Uterus (tissue), 4 donors: ENCODE data around the gene FMO3. TPM values are rescaled to one million over a fixed set of nuclear protein-coding genes. Genes with fewer than 3 reads are reported as not detected.

Experiments used
- DNase-seq, 2 donors: peaks; one replicate each; pipeline ENCODE4 v3.0.0-alpha.2; 2019 to 2020
- H3K27ac ChIP-seq, 2 donors: fragments of 200-600 bp; sonication (generic); 1 replicate in 1 of 2; 2 replicates in 1 of 2; pipeline ENCODE4 v1.5.1; 2016 to 2018
- H3K27me3 ChIP-seq, 2 donors: fragments of 200-600 bp; sonication (generic); one replicate each; pipeline ENCODE4 v1.5.1; 2018 to 2019; ENCODE audit warnings: control low read depth in 1 of 2
- H3K36me3 ChIP-seq, 2 donors: fragments of 200-600 bp; sonication (generic); one replicate each; pipeline ENCODE4 v1.5.1; 2019; ENCODE audit warnings: control low read depth in 1 of 2
- H3K4me1 ChIP-seq, 2 donors: fragments of 200-600 bp; sonication (generic); one replicate each; pipeline ENCODE4 v1.5.1; 2018 to 2019; ENCODE audit warnings: control low read depth in 1 of 2
- H3K4me3 ChIP-seq, 2 donors: fragments of 200-600 bp; sonication (generic); 1 replicate in 1 of 2; 2 replicates in 1 of 2; pipeline ENCODE4 v1.5.1; 2018 to 2019; ENCODE audit warnings: mild to moderate bottlenecking in 1 of 2
- H3K9me3 ChIP-seq, 2 donors: fragments of 200-600 bp; sonication (generic); one replicate each; pipeline ENCODE4 v1.5.1; 2019; ENCODE audit warnings: control low read depth in 1 of 2
- POLR2A ChIP-seq, 2 donors: fragments of 450-650 bp; IDR thresholded peaks; one replicate each; pipeline ENCODE4 v1.6.1; 2016; ENCODE audit warnings: antibody characterized with exemption in 2 of 2, mild to moderate bottlenecking in 1 of 2, moderate library complexity in 1 of 2
- intact Hi-C: fragments of 100-400 bp; cut with DNase I; formaldehyde crosslinking; loops from one replicate; pipeline ENCODE4 v1.15.1; 2023; ENCODE audit warnings: low total_unique reads
- total RNA-seq, 4 donors: library from RNA; depleted of rRNA in 3 of 4; stranded (reverse); fragments of >200 nt in 3 of 4; gene quantifications; one replicate each; pipeline versions ENCODE4 v1.1.0 to v1.2.4, GENCODE V29; 2014 to 2023
- TF ChIP-seq, protein P1 (sequence below), 4 experiments: fragments of 200-600 bp in 2 of 4; fragments of 450-650 bp in 2 of 4; sonication (generic) in 2 of 4; IDR thresholded peaks; one replicate each; pipeline ENCODE4 v1.5.1; 2016 to 2019; ENCODE audit warnings: antibody characterized with exemption in 4 of 4, mild to moderate bottlenecking in 2 of 4, moderate library complexity in 1 of 4
- donor health status: DM: yes; HTN: yes; CAD: no.

The FMO3 gene
- total RNA-seq, 4 donors from 2014 or later: 0.14 to 30.9 (median 1.1) TPM

DNA sequence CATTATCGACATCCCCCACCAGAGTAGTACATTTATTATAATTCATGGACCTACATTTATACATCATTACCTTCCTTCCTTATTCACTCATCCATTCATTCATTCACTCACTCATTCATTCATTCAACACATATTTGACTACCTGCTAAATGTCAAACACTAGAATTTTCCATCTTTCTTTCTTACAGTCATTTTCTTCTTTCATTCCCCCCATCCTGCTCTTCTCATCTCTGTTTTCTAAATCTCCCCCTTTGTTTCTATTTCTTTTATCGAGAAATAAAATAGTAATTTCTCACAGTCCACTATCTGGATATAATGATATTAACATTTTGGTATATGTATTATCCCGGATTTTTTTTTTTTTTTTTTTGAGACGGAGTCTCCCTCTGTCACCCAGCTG lies 27.8 kb upstream of the FMO3 start:
- H3K27ac ChIP-seq: no peak overlapping the region
- no peaks in the 10 kb centered on the region for H3K36me3 ChIP-seq
- no peaks in the 10 kb centered on the region for H3K9me3 ChIP-seq
- intact Hi-C loops: no loop called here
- H3K4me3 ChIP-seq: no peak overlapping the region
- DNase-seq: no peak
- no peaks in the 10 kb centered on the region for H3K27me3 ChIP-seq
- TF ChIP-seq, protein P1, sequence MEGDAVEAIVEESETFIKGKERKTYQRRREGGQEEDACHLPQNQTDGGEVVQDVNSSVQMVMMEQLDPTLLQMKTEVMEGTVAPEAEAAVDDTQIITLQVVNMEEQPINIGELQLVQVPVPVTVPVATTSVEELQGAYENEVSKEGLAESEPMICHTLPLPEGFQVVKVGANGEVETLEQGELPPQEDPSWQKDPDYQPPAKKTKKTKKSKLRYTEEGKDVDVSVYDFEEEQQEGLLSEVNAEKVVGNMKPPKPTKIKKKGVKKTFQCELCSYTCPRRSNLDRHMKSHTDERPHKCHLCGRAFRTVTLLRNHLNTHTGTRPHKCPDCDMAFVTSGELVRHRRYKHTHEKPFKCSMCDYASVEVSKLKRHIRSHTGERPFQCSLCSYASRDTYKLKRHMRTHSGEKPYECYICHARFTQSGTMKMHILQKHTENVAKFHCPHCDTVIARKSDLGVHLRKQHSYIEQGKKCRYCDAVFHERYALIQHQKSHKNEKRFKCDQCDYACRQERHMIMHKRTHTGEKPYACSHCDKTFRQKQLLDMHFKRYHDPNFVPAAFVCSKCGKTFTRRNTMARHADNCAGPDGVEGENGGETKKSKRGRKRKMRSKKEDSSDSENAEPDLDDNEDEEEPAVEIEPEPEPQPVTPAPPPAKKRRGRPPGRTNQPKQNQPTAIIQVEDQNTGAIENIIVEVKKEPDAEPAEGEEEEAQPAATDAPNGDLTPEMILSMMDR (IDR thresholded peaks at IDR 0.05): no peak
- no peak for TF ChIP-seq POLR2A (IDR thresholded peaks at IDR 0.05)
- H3K4me1 ChIP-seq: no peaks in the 10 kb centered on the region

- no peak overlapping the region for H3K4me3 ChIP-seq
- no peaks in the 10 kb centered on the region for H3K36me3 ChIP-seq
- H3K27me3 ChIP-seq: no peaks in the 10 kb centered on the region
- no peak overlapping the region for H3K27ac ChIP-seq
- intact Hi-C loops: no loop called here
- DNase-seq: no peak
- H3K9me3 ChIP-seq: no peaks in the 10 kb centered on the region
- no peaks in the 10 kb centered on the region for H3K4me1 ChIP-seq
- no peak for TF ChIP-seq POLR2A (IDR thresholded peaks at IDR 0.05)
- TF ChIP-seq, protein P1 (IDR thresholded peaks at IDR 0.05): no peak
These were observed 15.7 kb upstream of the FMO3 start for GRCh38 chr1:171075041-171075440.

- no peak for DNase-seq
- Histone ChIP-seq H3K9me3 (no peaks in the 10 kb centered on the region), H3K36me3 (no peaks in the 10 kb centered on the region), H3K4me1 (peaks cover 0 to 7% of the 10 kb centered on the region in 2 donors), H3K27ac (peak overlapping the region; percentile 15 to 39), H3K4me3 (no peak overlapping the region), H3K27me3 (no peaks in the 10 kb centered on the region)
- intact Hi-C loops: no loop called here
- TF ChIP-seq, protein P1 (IDR thresholded peaks at IDR 0.05): peak; percentile 44 to 69 (median 50)
- TF ChIP-seq POLR2A (IDR thresholded peaks at IDR 0.05): no peak
These were observed 9.4 kb upstream of the FMO3 start for GRCh38 chr1:171081314-171081753.

- DNase-seq: no peak
- Histone ChIP-seq H3K4me1 (peaks cover 0 to 7% of the 10 kb centered on the region in 2 donors), H3K36me3 (no peaks in the 10 kb centered on the region), H3K4me3 (no peak overlapping the region), H3K9me3 (no peaks in the 10 kb centered on the region), H3K27me3 (no peaks in the 10 kb centered on the region), H3K27ac (peak overlapping the region; percentile 15 to 39)
- TF ChIP-seq POLR2A (IDR thresholded peaks at IDR 0.05): no peak
- TF ChIP-seq, protein P1 (IDR thresholded peaks at IDR 0.05): no peak
- intact Hi-C loops: no loop called here
These were observed 8.9 kb upstream of the FMO3 start for GRCh38 chr1:171081763-171082201.

- Histone ChIP-seq H3K27me3 (no peaks in the 10 kb centered on the region), H3K27ac (peak overlapping the region in 1 of 2 donors; percentile 23), H3K9me3 (no peaks in the 10 kb centered on the region), H3K4me3 (no peak overlapping the region), H3K36me3 (no peaks in the 10 kb centered on the region), H3K4me1 (peaks cover 0 to 7% of the 10 kb centered on the region in 2 donors)
- intact Hi-C loops: no loop called here
- DNase-seq: no peak
- TF ChIP-seq, protein P1 (IDR thresholded peaks at IDR 0.05): no peak
- TF ChIP-seq POLR2A (IDR thresholded peaks at IDR 0.05): no peak
These were observed 8.1 kb upstream of the FMO3 start for GRCh38 chr1:171082606-171083005.
